Stimulated activated CD8-positive, alpha-beta memory T cell treated with anti-CD3 and anti-CD28 coated beads, Interleukin-4, amount 100 ng/mL, for 4 hours (primary cell): ENCODE measurements around the gene ARSJ.
"Not testable (repeated sequence)": the region's sequence is repeated elsewhere in the genome, so short reads cannot be mapped to it uniquely, and the experiment has no call there.

Experiments used
- DNase-seq, 2 donors: peaks; one replicate each; pipeline ENCODE4 v3.0.0-alpha.2; 2020; ENCODE audit warnings: low read depth in 2 of 2, low spot score in 1 of 2

ARSJ gene

GRCh38 chr4:113958766-113959538, 20.5 kb downstream of the ARSJ start:
- no peak for DNase-seq

GRCh38 chr4:113957956-113958355, 21.5 kb downstream of the ARSJ start:
- DNase-seq = no peak

- DNase-seq = no peak
Observed at GRCh38 chr4:113955948-113956347, 23.5 kb downstream of the ARSJ start.

- no peak for DNase-seq
Observed at GRCh38 chr4:113955411-113955810, 24.0 kb downstream of the ARSJ start.

GRCh38 chr4:113953888-113954287, 25.6 kb downstream of the ARSJ start:
- no peak for DNase-seq

GRCh38 chr4:113952452-113953029, 26.9 kb downstream of the ARSJ start:
- DNase-seq = no peak

- no peak for DNase-seq
Observed at GRCh38 chr4:113951263-113951662, 28.2 kb downstream of the ARSJ start.

GRCh38 chr4:113950207-113950606, 29.2 kb downstream of the ARSJ start:
- no peak for DNase-seq

GRCh38 chr4:113947484-113947883, 32.0 kb downstream of the ARSJ start:
- DNase-seq = no peak

GRCh38 chr4:113945906-113946305, 33.5 kb downstream of the ARSJ start:
- no peak for DNase-seq

- no peak for DNase-seq
Observed at GRCh38 chr4:113943863-113944262, 35.6 kb downstream of the ARSJ start.

GRCh38 chr4:113943085-113943484, 36.4 kb downstream of the ARSJ start:
- no peak for DNase-seq

GRCh38 chr4:113941836-113942235, 37.6 kb downstream of the ARSJ start:
- DNase-seq = no peak

- DNase-seq = not testable (repeated sequence)
Observed at GRCh38 chr4:113940103-113940502, 39.3 kb downstream of the ARSJ start.

- DNase-seq = no peak
Observed at GRCh38 chr4:113935190-113935589, 44.3 kb downstream of the ARSJ start.

GRCh38 chr4:113924706-113925105, 54.7 kb downstream of the ARSJ start:
- not testable (repeated sequence) for DNase-seq

GRCh38 chr4:113921089-113921794, 58.2 kb downstream of the ARSJ start:
- no peak for DNase-seq

GRCh38 chr4:113919611-113920010, 59.8 kb downstream of the ARSJ start:
- DNase-seq = no peak

- no peak for DNase-seq
Observed at GRCh38 chr4:113919145-113919544, 60.3 kb downstream of the ARSJ start.

- DNase-seq = no peak
Observed at GRCh38 chr4:113908829-113909228, 70.6 kb downstream of the ARSJ start.

- DNase-seq = no peak
Observed at GRCh38 chr4:113907559-113907958, 71.9 kb downstream of the ARSJ start.

- no peak for DNase-seq
Observed at GRCh38 chr4:113905301-113905700, 74.1 kb downstream of the ARSJ start.
